Kasumi-1 (cell line): ENCODE data around the gene PRPF39.

Source experiments
- DNase-seq, 2 experiments: peaks; one replicate each; lab custom pipeline; 2025; lab: John Stamatoyannopoulos, UW

PRPF39 gene

DNA sequence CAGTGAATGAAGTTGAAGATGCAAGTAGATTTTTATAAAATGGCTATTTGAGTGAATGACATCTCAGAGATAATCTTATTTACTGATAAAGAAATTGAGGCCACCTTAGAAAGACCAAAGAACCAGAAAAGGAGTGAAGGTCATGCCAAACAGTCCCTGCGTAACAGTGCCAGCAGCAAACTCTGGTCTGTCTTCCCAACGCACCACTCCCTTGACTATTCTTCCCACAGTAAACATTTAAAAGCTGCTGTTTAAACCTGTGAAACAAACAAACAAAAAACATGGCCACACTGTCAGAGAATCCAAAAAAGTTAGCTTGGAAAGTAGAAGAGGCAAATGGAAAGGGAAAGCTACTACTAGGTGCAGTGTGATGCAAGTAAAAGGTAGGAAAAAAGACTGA is 1.5 kb upstream of the PRPF39 start:
- DNase-seq = no peak

DNA sequence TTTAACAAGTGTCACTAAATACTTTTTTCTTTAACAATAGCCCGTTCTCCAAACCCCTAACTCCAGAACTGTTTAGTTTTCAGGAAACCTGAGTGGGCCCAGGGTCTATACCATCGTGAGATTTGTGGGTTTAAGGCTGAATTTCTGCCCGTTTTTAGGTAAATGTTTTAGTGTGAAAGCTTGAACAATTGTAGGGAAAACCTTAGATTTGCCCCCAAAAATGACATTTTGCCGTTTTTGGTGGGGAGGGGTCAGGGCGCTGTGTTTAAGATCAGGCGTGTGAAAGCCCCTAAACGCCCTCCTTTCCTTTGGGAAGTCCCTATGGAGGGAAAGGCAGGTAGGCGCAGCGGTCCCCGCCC is 320 bp upstream of the PRPF39 start:
- DNase-seq = no peak

GRCh38 chr14:45084946-45085346 is 1.0 kb downstream of the PRPF39 start:
- DNase-seq = peak; percentile 19 to 49

- no peak for DNase-seq
These were observed 5.9 kb downstream of the PRPF39 start for GRCh38 chr14:45089813-45090212.

DNA sequence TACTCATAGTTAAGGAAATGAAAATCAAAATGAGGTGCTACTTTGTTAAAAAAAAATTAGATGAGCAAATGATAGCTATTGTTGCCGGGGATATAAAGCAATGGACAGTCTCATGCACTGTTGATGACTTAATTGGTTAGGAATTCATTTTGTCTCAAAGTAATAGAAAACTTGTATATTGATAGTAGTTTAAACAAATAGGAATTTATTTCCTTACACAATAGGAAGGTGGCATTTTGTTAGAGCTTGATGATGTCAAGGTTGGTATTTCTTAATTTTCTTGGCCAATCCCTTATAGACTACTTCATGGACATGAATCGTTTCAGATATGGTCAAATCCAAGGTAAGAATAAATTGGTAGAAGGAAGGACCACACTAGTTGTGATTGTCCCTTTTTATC is 7.8 kb downstream of the PRPF39 start:
- no peak for DNase-seq

DNA sequence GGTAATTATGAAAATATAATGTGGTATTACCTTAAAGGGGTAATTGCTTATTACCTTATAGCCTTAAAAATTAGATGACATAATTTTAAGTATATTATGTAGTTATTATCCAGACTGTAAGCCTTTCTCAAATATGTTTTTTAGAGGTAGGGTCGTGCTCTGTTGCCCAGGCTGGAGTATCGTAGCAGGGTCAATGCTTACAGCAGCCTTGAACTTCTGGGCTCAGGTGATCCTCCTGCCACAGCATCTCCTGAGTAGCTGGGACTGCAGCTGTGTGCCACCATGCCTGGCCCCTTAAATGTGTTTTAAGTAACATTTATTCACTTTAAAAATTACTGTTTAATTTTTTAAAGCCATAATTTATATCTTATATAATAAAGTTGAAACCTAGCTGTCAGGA is 10.4 kb downstream of the PRPF39 start:
- no peak for DNase-seq

DNA sequence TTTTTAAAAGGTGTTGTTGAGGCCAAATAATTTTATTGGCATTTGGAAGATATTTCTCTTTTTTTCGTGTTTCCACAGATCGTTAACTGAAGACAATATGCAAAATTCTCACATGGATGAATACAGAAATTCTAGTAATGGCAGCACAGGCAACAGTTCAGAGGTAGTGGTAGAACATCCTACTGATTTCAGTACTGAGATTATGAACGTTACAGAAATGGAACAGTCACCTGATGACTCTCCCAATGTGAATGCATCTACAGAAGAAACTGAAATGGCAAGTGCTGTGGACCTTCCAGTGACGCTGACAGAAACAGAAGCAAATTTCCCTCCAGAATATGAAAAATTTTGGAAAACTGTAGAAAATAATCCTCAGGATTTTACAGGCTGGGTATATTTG is 11.2 kb downstream of the PRPF39 start:
- DNase-seq = no peak

- DNase-seq = no peak
These were observed 12.3 kb downstream of the PRPF39 start for GRCh38 chr14:45096218-45096617.

DNA sequence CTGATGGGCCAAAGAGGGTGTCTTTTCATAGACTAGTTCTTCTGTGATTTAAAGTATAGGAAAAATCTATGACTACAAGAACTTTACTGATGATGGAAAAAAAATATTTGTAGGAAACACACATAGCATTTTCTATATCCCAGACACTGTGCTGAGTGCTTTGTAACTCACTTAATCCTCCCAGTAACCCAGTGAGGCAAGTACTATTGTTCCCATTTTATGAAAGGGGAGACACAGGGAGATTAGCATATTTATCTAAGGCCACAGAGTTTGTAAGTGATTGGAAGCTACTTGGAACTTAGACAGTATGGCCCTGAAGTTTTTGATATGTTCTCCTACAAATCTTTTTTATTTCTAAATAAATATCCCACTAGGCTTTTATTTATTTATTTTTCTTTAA is 19.9 kb downstream of the PRPF39 start:
- no peak for DNase-seq

DNA sequence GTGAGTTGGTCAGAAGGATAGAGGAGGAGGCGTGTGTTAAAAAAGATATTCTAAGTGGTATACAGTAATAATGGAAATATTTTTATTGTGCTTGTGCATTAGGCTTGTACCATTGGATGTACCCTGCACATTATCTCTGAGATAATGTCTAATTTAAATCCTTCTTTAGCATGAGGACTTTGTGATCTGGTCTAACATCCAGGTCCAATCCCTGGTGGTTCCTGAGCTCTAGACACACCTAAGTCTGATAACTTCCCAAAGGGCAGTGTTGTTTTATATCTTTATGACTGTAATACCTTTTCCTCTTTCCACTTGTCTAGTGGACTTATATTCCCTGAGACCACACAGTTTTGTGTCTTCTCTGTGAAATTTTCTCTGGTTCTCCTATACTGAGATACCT is 20.6 kb downstream of the PRPF39 start:
- DNase-seq = no peak

- no peak for DNase-seq
These were observed 29.2 kb downstream of the PRPF39 start for GRCh38 chr14:45112896-45113781.

GRCh38 chr14:45114327-45114726 is 30.4 kb downstream of the PRPF39 start:
- no peak for DNase-seq

DNA sequence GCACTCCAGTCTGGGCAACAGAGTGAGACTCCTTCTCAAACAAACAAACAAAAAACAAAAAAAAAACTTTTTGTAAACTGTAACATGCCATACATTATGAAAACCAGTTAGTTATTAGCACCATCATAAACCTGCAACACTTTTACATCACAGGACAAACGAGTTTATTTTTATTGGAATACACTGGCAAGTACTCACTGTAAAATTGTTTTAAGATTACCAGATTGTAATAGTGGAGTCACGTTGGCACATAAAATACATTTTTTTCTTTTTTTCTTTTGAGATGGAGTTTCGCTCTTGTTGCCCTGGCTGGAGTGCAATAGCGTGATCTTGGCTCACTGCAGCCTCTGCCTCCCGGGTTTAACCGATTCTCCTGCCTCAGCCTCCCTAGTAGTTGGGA is 34.7 kb downstream of the PRPF39 start:
- no peak for DNase-seq

- no peak for DNase-seq
These were observed 36.2 kb downstream of the PRPF39 start for GRCh38 chr14:45120096-45120495.

GRCh38 chr14:45123271-45123670 is 39.4 kb downstream of the PRPF39 start:
- no peak for DNase-seq

DNA sequence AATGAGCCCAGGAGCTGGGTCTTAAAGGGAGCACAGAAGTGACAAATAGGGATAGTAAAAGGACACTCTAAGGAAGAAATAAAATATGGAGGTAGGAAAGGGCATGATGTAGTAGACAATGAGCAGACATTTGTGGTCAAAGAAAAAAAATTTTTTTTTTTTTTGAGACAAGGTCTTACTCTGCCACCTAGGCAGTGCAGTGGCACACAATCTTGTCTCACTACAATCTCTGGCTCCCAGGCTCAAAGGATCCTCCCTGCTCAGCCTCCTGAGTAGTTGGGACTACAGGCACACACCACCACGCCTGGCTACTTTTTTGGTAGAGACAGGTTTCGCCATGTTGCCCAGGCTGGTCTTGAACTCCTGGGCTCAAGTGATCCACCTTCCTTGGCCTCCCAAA is 41.8 kb downstream of the PRPF39 start:
- no peak for DNase-seq

- DNase-seq = no peak
These were observed 45.2 kb downstream of the PRPF39 start for GRCh38 chr14:45128963-45129629.

GRCh38 chr14:45133683-45134050 is 49.8 kb downstream of the PRPF39 start:
- peak in 1 of 2 experiments; percentile 51 for DNase-seq

GRCh38 chr14:45134051-45134958 is 50.4 kb downstream of the PRPF39 start, which contains the start of gene FKBP3:
Gene FKBP3 (minus strand): TSS chr14:45134481. CDS start chr14:45134456, 25 bp downstream.
- peak; percentile 97 to 99 for DNase-seq

- DNase-seq = peak in 1 of 2 experiments; percentile 55
These were observed 51.2 kb downstream of the PRPF39 start for GRCh38 chr14:45135156-45135555.

DNA sequence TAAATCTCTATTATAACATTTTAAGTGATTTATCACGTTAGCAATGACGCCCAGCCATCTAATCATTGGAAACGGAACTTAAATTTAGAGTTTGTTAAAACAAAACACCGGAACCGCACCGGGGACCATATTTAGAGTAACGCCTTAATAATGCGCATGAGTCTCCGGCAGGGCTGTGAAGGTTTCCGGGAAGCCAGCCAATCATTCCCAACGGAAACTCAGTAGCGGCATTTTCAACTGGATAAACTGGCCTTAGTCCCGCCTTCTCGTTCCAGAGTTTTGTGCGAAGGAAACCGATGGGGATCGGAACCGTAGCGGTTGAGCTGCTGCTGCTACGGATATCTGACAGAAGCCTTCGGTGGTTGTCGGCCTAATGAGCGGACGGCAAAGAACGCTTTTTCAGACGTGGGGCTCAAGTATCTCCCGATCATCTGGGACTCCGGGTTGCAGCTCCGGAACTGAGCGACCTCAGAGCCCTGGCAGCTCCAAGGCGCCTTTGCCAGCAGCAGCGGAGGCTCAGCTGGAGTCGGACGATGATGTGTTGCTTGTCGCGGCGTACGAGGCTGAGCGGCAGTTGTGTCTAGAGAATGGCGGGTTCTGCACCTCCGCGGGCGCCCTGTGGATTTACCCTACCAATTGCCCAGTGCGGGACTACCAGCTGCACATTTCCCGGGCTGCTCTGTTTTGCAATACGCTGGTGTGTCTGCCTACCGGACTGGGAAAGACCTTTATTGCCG is 51.9 kb downstream of the PRPF39 start, which contains the start of gene FANCM:
Gene FANCM, plus strand, starts transcription at position 272 of the 737 bp plus-strand sequence. Its CDS starts 102 bp downstream, at position 374.
- DNase-seq = peak; percentile 98

DNA sequence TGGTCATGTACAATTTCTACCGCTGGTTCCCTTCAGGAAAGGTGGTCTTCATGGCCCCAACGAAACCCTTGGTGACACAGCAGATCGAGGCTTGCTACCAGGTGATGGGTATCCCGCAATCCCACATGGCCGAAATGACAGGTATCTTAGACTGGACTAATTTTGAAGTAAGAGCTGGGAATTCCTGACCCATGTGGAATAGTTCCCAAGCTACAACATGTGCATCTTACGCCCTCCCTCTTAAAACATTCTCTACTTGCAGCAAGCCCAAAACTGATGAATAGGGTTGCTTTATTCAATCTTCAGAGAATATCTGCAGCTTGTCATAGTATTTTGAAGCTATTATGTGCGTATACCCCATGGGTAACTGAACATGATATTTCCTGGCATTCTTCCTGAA is 52.5 kb downstream of the PRPF39 start:
- no peak for DNase-seq
